Loucy (cell line): ENCODE data around the gene C15orf39.

Source experiments
- CTCF ChIP-seq: fragments of 200-600 bp; sonication (generic); conservative IDR thresholded peaks from 2 replicates; pipeline ENCODE4 v1.5.1; 2014; ENCODE audit warnings: mild to moderate bottlenecking, antibody characterized with exemption, low read length
- EZH2phosphoT487 ChIP-seq: fragments of 200-600 bp; IDR thresholded peaks from 2 replicates; pipeline ENCODE4 v1.6.1; 2018; ENCODE audit warnings: antibody characterized with exemption, mild to moderate bottlenecking, moderate library complexity, borderline replicate concordance

- TF ChIP-seq CTCF (no peak), EZH2phosphoT487 (no peak)
These were observed 22.0 kb downstream of the C15orf39 start for GRCh38 chr15:75223688-75224087.
